Transverse colon (tissue), 4 donors: Measurements from ENCODE around the gene SREBF1. TPM values are rescaled to one million over a fixed set of nuclear protein-coding genes. Genes with fewer than 3 reads are reported as not detected.

Experiments
- DNase-seq: peaks from one replicate; pipeline ENCODE4 v3.0.0-alpha.2; 2019
- H3K27ac ChIP-seq, 4 donors: fragments of 200-600 bp; sonication (generic); 2 replicates each; pipeline ENCODE4 v1.5.1; 2016 to 2018; ENCODE audit warnings: inconsistent platforms in 4 of 4
- H3K27me3 ChIP-seq: fragments of 200-600 bp; sonication (generic); 2 replicates; pipeline ENCODE4 v1.5.1; 2017; ENCODE audit warnings: inconsistent platforms
- H3K36me3 ChIP-seq, 4 donors: fragments of 200-600 bp; sonication (generic); 2 replicates each; pipeline ENCODE4 v1.5.1; 2017 to 2019; ENCODE audit warnings: inconsistent platforms in 4 of 4
- H3K4me1 ChIP-seq, 4 donors: fragments of 200-600 bp; sonication (generic); 2 replicates each; pipeline ENCODE4 v1.5.1; 2017 to 2020; ENCODE audit warnings: inconsistent platforms in 4 of 4
- H3K4me3 ChIP-seq, 4 donors: fragments of 200-600 bp; sonication (generic); 1 replicate in 1 of 4; 2 replicates in 3 of 4; pipeline versions ENCODE4 v1.5.1 to v1.6.1; 2017 to 2019; ENCODE audit warnings: inconsistent platforms in 4 of 4
- H3K9me3 ChIP-seq, 2 donors: fragments of 200-600 bp; sonication (generic); 2 replicates each; pipeline ENCODE4 v1.5.1; 2017 to 2019; ENCODE audit warnings: inconsistent platforms in 2 of 2
- EP300 ChIP-seq: sonication (generic); formaldehyde crosslinking; IDR thresholded peaks from one replicate; pipeline ENCODE4 v1.6.1; 2017; ENCODE audit warnings: antibody characterized with exemption, low read depth
- POLR2A ChIP-seq: fragments of 450-650 bp; IDR thresholded peaks from one replicate; pipeline ENCODE4 v1.6.1; 2016; ENCODE audit warnings: antibody characterized with exemption, mild to moderate bottlenecking, moderate library complexity
- POLR2AphosphoS5 ChIP-seq, 3 donors: sonication (generic); formaldehyde crosslinking; IDR thresholded peaks; one replicate each; pipeline ENCODE4 v1.6.1; 2016; ENCODE audit warnings: antibody characterized with exemption in 3 of 3
- WGBS, 2 donors: methylation state at CpG; one replicate each; pipeline ENCODE4 v1.1.5; 2018; ENCODE audit warnings: low coverage in 1 of 2; 5-methylcytosine and 5-hydroxymethylcytosine counted together
- in situ Hi-C, 4 donors: fragments of 200-750 bp; cut with MboI; loops; one replicate each; pipeline versions ENCODE4 v1.15.0 to v1.15.1; 2017; ENCODE audit warnings: low sequenced_read_pairs in 3 of 4, low pct_ligation_motif_present in 1 of 4, low pct_unique_long_range_greater_than_20kb in 1 of 4
- intact Hi-C: fragments of 100-400 bp; cut with DNase I; formaldehyde crosslinking; loops from one replicate; pipeline ENCODE4 v1.15.1; 2023; ENCODE audit warnings: low total_unique reads
- total RNA-seq, 4 donors: library from RNA; depleted of rRNA; stranded (reverse); fragments of >200 nt; gene quantifications; one replicate each; pipeline ENCODE4 v1.1.0, GENCODE V29; 2016
- TF ChIP-seq, protein P1 (sequence below), 5 experiments: fragments of 200-600 bp in 3 of 5; fragments of 450-650 bp in 2 of 5; sonication (generic) in 3 of 5; IDR thresholded peaks; 1 replicate in 2 of 5; 2 replicates in 3 of 5; pipeline ENCODE4 v1.5.1; 2016 to 2017; ENCODE audit warnings: antibody characterized with exemption in 5 of 5, inconsistent platforms in 3 of 5, mild to moderate bottlenecking in 2 of 5, moderate library complexity in 1 of 5

The SREBF1 gene
- total RNA-seq, 4 donors from 2014 or later = 45.7 to 206 (median 148) TPM

DNA sequence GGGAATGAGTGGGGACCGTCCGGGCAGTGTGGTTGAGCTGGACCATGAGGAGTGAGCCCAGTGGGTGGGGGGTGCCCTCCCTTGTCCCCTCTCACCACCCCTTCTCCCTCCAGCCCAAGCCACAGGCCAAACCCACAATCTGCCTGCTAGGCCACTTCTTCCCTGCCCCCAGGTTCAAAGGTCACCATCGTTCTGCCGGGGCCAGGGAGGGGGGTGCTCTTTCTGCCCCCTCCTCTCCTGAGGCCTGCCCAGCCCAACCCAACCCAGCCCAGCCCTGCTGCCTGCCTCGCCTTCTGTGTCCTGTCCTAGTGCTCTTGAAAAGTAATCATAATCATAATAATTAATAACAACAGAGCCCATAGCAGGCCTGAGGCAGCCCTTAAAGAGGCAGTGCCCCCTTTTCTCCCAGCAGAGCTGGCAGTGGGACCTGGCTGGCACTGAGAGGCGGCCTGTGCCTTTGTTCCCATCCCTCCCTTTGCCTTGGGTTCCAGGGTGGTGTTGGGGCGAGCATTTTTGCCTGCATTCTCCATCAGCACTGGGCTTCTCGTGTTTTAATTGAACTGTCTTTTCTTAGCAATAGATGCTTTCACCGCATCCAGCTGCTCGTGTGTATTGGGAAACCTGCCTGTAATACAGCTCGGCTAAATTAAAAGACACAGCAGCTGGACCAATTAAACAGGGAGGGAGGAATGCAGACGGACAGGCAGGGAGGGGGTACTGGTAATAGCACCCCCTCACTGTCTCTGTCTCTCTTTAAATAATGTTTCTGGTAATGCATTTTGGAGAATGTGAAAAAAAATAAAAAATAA, 46.8 kb downstream of the SREBF1 start:
- in situ Hi-C loops (loop anchor here in 2 of 4 donors (25.0 kb wide), 1 partner anchor 103 kb away; the partner anchor contains the start of gene RAI1 (in 2 of the 2)), intact Hi-C loops (no loop called here)
- 62% methylated on average over 12 of the region's 12 CpGs; no CpG with 5 or more reads in 1 of the 2 donors for WGBS, 2 donors
- H3K36me3 ChIP-seq = no peaks in the 10 kb centered on the region
- H3K27ac ChIP-seq = no peak overlapping the region
- H3K9me3 ChIP-seq = no peaks in the 10 kb centered on the region
- no peak for DNase-seq
- H3K27me3 ChIP-seq = no peaks in the 10 kb centered on the region
- H3K4me3 ChIP-seq = no peak overlapping the region
- peaks cover 18 to 42% (median 26%) of the 10 kb centered on the region in 4 donors for H3K4me1 ChIP-seq
- TF ChIP-seq, protein P1, sequence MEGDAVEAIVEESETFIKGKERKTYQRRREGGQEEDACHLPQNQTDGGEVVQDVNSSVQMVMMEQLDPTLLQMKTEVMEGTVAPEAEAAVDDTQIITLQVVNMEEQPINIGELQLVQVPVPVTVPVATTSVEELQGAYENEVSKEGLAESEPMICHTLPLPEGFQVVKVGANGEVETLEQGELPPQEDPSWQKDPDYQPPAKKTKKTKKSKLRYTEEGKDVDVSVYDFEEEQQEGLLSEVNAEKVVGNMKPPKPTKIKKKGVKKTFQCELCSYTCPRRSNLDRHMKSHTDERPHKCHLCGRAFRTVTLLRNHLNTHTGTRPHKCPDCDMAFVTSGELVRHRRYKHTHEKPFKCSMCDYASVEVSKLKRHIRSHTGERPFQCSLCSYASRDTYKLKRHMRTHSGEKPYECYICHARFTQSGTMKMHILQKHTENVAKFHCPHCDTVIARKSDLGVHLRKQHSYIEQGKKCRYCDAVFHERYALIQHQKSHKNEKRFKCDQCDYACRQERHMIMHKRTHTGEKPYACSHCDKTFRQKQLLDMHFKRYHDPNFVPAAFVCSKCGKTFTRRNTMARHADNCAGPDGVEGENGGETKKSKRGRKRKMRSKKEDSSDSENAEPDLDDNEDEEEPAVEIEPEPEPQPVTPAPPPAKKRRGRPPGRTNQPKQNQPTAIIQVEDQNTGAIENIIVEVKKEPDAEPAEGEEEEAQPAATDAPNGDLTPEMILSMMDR (IDR thresholded peaks at IDR 0.05) = no peak
- TF ChIP-seq EP300 = no peak
- no peak for TF ChIP-seq POLR2A
- no peak for TF ChIP-seq POLR2AphosphoS5 (IDR thresholded peaks at IDR 0.05)

DNA sequence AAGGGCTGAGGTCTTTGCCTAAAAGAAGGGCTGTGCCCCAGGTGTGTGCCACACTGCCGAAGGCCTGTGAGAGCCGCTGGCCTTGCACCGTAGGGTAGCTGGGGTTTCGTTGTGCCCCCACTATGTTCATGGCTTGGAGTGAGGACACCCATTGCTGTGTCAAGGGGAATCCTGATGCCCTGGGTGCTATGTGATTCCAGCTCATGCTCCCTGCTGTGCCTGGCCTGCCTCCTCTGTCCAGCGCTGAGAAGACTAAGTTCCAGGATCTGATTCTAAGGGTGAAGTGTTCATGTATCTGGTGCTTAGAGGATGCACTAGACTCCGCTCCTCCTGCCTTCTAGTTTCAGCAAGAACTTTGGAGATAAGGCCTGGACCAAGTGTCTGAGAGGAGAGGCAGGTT, 47.4 kb downstream of the SREBF1 start:
- Histone ChIP-seq H3K4me1 (peaks cover 21 to 48% (median 29%) of the 10 kb centered on the region in 4 donors), H3K9me3 (no peaks in the 10 kb centered on the region), H3K36me3 (no peaks in the 10 kb centered on the region), H3K27me3 (no peaks in the 10 kb centered on the region), H3K27ac (no peak overlapping the region), H3K4me3 (no peak overlapping the region)
- in situ Hi-C loops (loop anchor here in 2 of 4 donors (25.0 kb wide), 1 partner anchor 102 kb away; the partner anchor contains the start of gene RAI1 (in 2 of the 2)), intact Hi-C loops (no loop called here)
- DNase-seq = no peak
- 95% methylated on average over 6 of the region's 6 CpGs; no CpG with 5 or more reads in 1 of the 2 donors for WGBS, 2 donors
- TF ChIP-seq, protein P1 (IDR thresholded peaks at IDR 0.05) = no peak
- TF ChIP-seq POLR2AphosphoS5 (IDR thresholded peaks at IDR 0.05) (no peak), EP300 (no peak), POLR2A (no peak)

DNA sequence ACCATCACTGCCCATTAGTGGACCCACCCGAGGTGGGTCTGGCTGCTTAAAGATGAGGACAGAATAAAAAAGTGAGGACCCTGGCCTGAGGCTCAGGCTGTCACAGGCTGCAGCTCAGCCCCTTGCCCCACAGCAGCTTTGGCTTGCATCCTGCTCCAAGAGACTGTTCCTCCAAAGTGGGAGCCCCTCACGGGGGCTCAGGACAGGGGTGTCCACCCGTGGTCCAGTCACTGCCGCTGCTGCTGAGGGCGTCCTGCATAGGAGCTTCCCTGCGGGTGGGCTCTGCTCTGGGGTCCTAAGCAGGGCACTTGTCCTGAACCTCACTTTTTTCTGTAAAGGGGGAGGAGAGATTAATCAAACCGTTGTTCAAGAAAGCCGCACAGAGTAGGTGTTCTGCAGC, 47.8 kb downstream of the SREBF1 start:
- 87% methylated on average over 8 of the region's 8 CpGs; no CpG with 5 or more reads in 1 of the 2 donors for WGBS, 2 donors
- DNase-seq = no peak
- in situ Hi-C loops (loop anchor here in 2 of 4 donors (25.0 kb wide), 1 partner anchor 102 kb away; the partner anchor contains the start of gene RAI1 (in 2 of the 2)), intact Hi-C loops (no loop called here)
- Histone ChIP-seq H3K4me1 (peaks cover 22 to 52% (median 34%) of the 10 kb centered on the region in 4 donors), H3K27me3 (no peaks in the 10 kb centered on the region), H3K9me3 (no peaks in the 10 kb centered on the region), H3K27ac (no peak overlapping the region), H3K36me3 (no peaks in the 10 kb centered on the region), H3K4me3 (no peak overlapping the region)
- no peak for TF ChIP-seq POLR2A
- TF ChIP-seq, protein P1 (IDR thresholded peaks at IDR 0.05) = no peak
- no peak for TF ChIP-seq POLR2AphosphoS5 (IDR thresholded peaks at IDR 0.05)
- no peak for TF ChIP-seq EP300

DNA sequence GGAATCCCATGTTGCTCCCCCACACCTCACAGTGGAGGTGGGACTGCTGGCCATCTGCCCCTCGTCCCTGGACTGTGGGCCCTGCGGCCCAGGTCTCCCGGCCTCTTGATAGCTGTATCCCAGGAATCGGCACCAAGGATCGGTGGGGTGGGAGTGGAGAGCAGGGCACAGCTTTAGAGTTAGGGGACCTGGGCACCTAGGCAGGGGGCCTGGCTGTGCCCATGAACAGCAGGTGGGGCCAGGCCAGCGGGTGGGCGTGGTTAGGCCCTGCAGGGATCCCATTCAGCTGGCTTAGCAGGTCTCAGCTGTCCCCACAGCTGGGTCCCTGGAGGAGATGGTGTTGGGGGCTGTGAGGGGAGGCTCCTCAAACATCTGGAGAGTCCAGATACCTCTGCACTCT, 49.2 kb downstream of the SREBF1 start:
- in situ Hi-C loops = loop anchor here in 2 of 4 donors (25.0 kb wide), 1 partner anchor 100 kb away; the partner anchor contains the start of gene RAI1 (in 2 of the 2)
- intact Hi-C loops = no loop called here
- peaks cover 14 to 55% (median 39%) of the 10 kb centered on the region in 4 donors for H3K4me1 ChIP-seq

More for the DNA sequence above, 49.2 kb downstream of the SREBF1 start:
- H3K27me3 ChIP-seq = peaks cover 2% of the 10 kb centered on the region
- no peak overlapping the region for H3K4me3 ChIP-seq
- no peak for DNase-seq
- WGBS, 2 donors = 93% methylated on average over 5 of the region's 7 CpGs; no CpG with 5 or more reads in 1 of the 2 donors
- H3K9me3 ChIP-seq = no peaks in the 10 kb centered on the region
- no peak for TF ChIP-seq EP300
- no peaks in the 10 kb centered on the region for H3K36me3 ChIP-seq
- no peak overlapping the region for H3K27ac ChIP-seq
